K562 (cell line): ENCODE results near the gene LRRC61. TPM values are rescaled to one million over a fixed set of nuclear protein-coding genes. Genes with fewer than 3 reads are reported as not detected.

Experiments
- ATAC-seq: fragments of 200-7000 bp; cut with Tn5 transposase; 3 replicates; pipeline ENCODE4 v1.9.1; 2020; ENCODE audit warnings: moderate library complexity
- BruUV-seq: library from RNA; stranded (reverse); fragments of 400-500 nt; replicated peaks from 2 replicates; lab custom pipeline; 2021; lab: Mats Ljungman, UMichigan
- CTCF ChIA-PET: fragments of 300-600 bp; formaldehyde crosslinking; extraction: SDS; loops from one replicate; lab custom pipeline; 2021; ENCODE audit warnings: low intra/inter-chr PET ratio; lab: Yijun Ruan, JAX
- POLR2A ChIA-PET: fragments of 300-600, 350-650 bp; sonication (Branson Sonifier 250); formaldehyde crosslinking; extraction: SDS; loops from one replicate; lab custom pipeline; 2021; ENCODE audit warnings: antibody characterized with exemption, inconsistent platforms; lab: Yijun Ruan, JAX
- DNase-seq, 4 experiments: peaks; one replicate each; pipeline versions ENCODE4 v3.0.0 to v3.0.0-alpha.2; 2011 to 2018; ENCODE audit warnings: low spot score in 3 of 4, mixed read lengths in 3 of 4; ENCODE audit errors: extremely low read depth in 1 of 4
- FAIRE-seq: peaks from 2 replicates; lab custom pipeline; 2011; peaks lifted over from hg19 to GRCh38; lab: Jason Lieb, UNC
- H2AFZ ChIP-seq: 2 replicates; pipeline ENCODE4 v1.6.0; 2011; ENCODE audit warnings: low read depth, low read length, control low read depth, inconsistent platforms
- H3K27ac ChIP-seq: fragments of 200-600 bp; 3 replicates; pipeline ENCODE4 v1.8.0; 2011; ENCODE audit warnings: low read depth, mild to moderate bottlenecking, control low read depth, inconsistent platforms, low read length, moderate library complexity, mixed read lengths; ENCODE audit errors: extremely low read depth
- H3K27me3 ChIP-seq, 2 experiments: fragments of 300-600 bp in 1 of 2; 2 replicates in 1 of 2; 3 replicates in 1 of 2; pipeline versions ENCODE4 v1.6.0 to v1.8.0; 2011; ENCODE audit warnings: inconsistent platforms in 2 of 2, low read length in 2 of 2, mild to moderate bottlenecking in 1 of 2, mixed read lengths in 1 of 2, moderate library complexity in 1 of 2; ENCODE audit not compliant: control insufficient read depth in 2 of 2, insufficient read depth in 2 of 2
- H3K36me3 ChIP-seq: fragments of 300-600 bp; 3 replicates; pipeline ENCODE4 v1.8.0; 2011; ENCODE audit warnings: mild to moderate bottlenecking, low read length, inconsistent platforms; ENCODE audit not compliant: control insufficient read depth, insufficient read depth
- H3K4me1 ChIP-seq, 2 experiments: fragments of 200-600 bp in 1 of 2; replicated peaks in 1 of 2; 2 replicates in 1 of 2; 3 replicates in 1 of 2; pipeline versions ENCODE4 v1.5.1 to v1.8.0; 2011; ENCODE audit warnings: inconsistent platforms in 2 of 2, low read length in 2 of 2, mild to moderate bottlenecking in 1 of 2, mixed read lengths in 1 of 2, moderate library complexity in 1 of 2; ENCODE audit not compliant: control insufficient read depth in 2 of 2, insufficient read depth in 2 of 2
- H3K4me2 ChIP-seq: 2 replicates; pipeline ENCODE4 v1.6.1; 2011; ENCODE audit warnings: low read length, control low read depth, inconsistent platforms, mixed read lengths; ENCODE audit not compliant: insufficient read depth
- H3K4me3 ChIP-seq: fragments of 200-600 bp; sonication (generic), shearing (Covaris generic); 2 replicates; pipeline ENCODE4 v1.5.1; 2016; ENCODE audit warnings: control low read depth, inconsistent platforms
- H3K79me2 ChIP-seq: fragments of 200-600 bp; 3 replicates; pipeline ENCODE4 v1.8.0; 2011; ENCODE audit warnings: low read length, inconsistent platforms; ENCODE audit not compliant: control insufficient read depth, insufficient read depth
- H3K9ac ChIP-seq, 2 experiments: 2 replicates each; pipeline versions ENCODE4 v1.6.0 to v1.6.1; 2011; ENCODE audit warnings: low read depth in 2 of 2, low read length in 2 of 2, control low read depth in 1 of 2, inconsistent platforms in 1 of 2, mild to moderate bottlenecking in 1 of 2, mixed read lengths in 1 of 2; ENCODE audit not compliant: insufficient read depth in 1 of 2
- H3K9me1 ChIP-seq: one replicate; pipeline ENCODE4 v1.6.0; 2011; ENCODE audit warnings: inconsistent platforms, mild to moderate bottlenecking, low read length, moderate library complexity; ENCODE audit not compliant: control insufficient read depth, insufficient read depth
- H3K9me3 ChIP-seq: replicated peaks from 2 replicates; pipeline ENCODE4 v1.5.1; 2011; ENCODE audit warnings: low read depth, low read length, inconsistent platforms; ENCODE audit not compliant: control insufficient read depth, insufficient read depth
- H4K20me1 ChIP-seq: replicated peaks from 2 replicates; pipeline ENCODE4 v1.6.1; 2011; ENCODE audit warnings: low read length, inconsistent platforms, mixed read lengths; ENCODE audit not compliant: control insufficient read depth, insufficient read depth
- BDP1 ChIP-seq: IDR thresholded peaks from 3 replicates; pipeline ENCODE4 v1.6.1; 2011; ENCODE audit not compliant: insufficient read length, insufficient read depth
- HMGN3 ChIP-seq: IDR thresholded peaks from 2 replicates; pipeline ENCODE4 v1.6.1; 2011; ENCODE audit warnings: borderline replicate concordance, low read depth, mild to moderate bottlenecking, mixed read lengths, low read length; ENCODE audit not compliant: insufficient read length; ENCODE audit errors: extremely low read depth
- KLF13 ChIP-seq: fragments of 450-650 bp; IDR thresholded peaks from 2 replicates; pipeline ENCODE4 v1.6.1; 2016; ENCODE audit warnings: missing genetic modification characterization, low read depth, mild to moderate bottlenecking, missing compliant biosample characterization, moderate library complexity, borderline replicate concordance
- PHF21A ChIP-seq: fragments of 450-650 bp; IDR thresholded peaks from 2 replicates; pipeline ENCODE4 v1.6.1; 2017; ENCODE audit warnings: low read depth, borderline replicate concordance
- SLC30A9 ChIP-seq: fragments of 250-450 bp; sonication (Bioruptor Pico); IDR thresholded peaks from 2 replicates; pipeline ENCODE4 v1.8.0; 2022; ENCODE audit warnings: mild to moderate bottlenecking, moderate library complexity
- ZNF551 ChIP-seq: fragments of 250-450 bp; sonication (Bioruptor Pico); IDR thresholded peaks from 2 replicates; pipeline ENCODE4 v1.5.0; 2021; ENCODE audit warnings: mild to moderate bottlenecking, moderate library complexity
- ZNF696 ChIP-seq: fragments of 250-450 bp; sonication (Bioruptor Pico); conservative IDR thresholded peaks from 2 replicates; pipeline ENCODE4 v1.4.0; 2020; ENCODE audit warnings: mild to moderate bottlenecking, moderate library complexity
- ZNF778 ChIP-seq: fragments of 450-650 bp; formaldehyde crosslinking; IDR thresholded peaks from 2 replicates; pipeline ENCODE4 v1.4.0; 2020; ENCODE audit warnings: mild to moderate bottlenecking, moderate library complexity
- WGBS: fragments of 100-300 bp; shearing (Covaris generic); methylation state at CpG from one replicate; pipeline ENCODE4 v1.1.6; 2016; ENCODE audit warnings: low coverage, mixed read lengths; ENCODE audit not compliant: insufficient coverage; ENCODE audit errors: missing lambda C conversion rate; 5-methylcytosine and 5-hydroxymethylcytosine counted together
- in situ Hi-C: fragments of 300-500 bp; cut with MboI; formaldehyde crosslinking; loops from 4 replicates; pipeline ENCODE4 v1.15.0; 2018; ENCODE audit warnings: inconsistent platforms, mixed read lengths
- intact Hi-C: fragments of 100-400 bp; cut with micrococcal nuclease; formaldehyde crosslinking; loops from 2 replicates; pipeline ENCODE4 v1.14.2; 2022
- polyA plus RNA-seq, 8 experiments: library from polyadenylated mRNA; depleted of rRNA in 4 of 8; stranded (reverse) in 5 of 8; unstranded in 3 of 8; fragments of >200 nt; fragmentation: Nextera tagmentation in 2 of 8; fragmentation: Illumina TruSeq in 1 of 8; extraction: Ambion mirVana in 2 of 8; extraction: Trizol in 1 of 8; gene quantifications; 2 replicates each; pipeline versions ENCODE4 v1.2.1 to v1.2.3, GENCODE V29; 2011 to 2014; ENCODE audit warnings: inconsistent platforms in 1 of 8, missing spikeins in 1 of 8
- total RNA-seq, 7 experiments: library from RNA; depleted of rRNA in 6 of 7; stranded (reverse); fragments of >200 nt in 6 of 7; fragmentation: Illumina TruSeq in 2 of 7; extraction: Trizol in 2 of 7; gene quantifications; 2 replicates each; pipeline versions ENCODE4 v1.2.1 to v1.2.3, GENCODE V29; 2011 to 2021; ENCODE audit warnings: low replicate concordance in 1 of 7
- TF ChIP-seq, protein P1 (sequence below): fragments of 450-650 bp; IDR thresholded peaks from 2 replicates; pipeline ENCODE4 v1.6.1; 2016
- TF ChIP-seq, protein P2 (sequence below): fragments of 450-650 bp; formaldehyde crosslinking; IDR thresholded peaks from 2 replicates; pipeline ENCODE4 v1.4.0; 2022; ENCODE audit warnings: missing genetic modification characterization

The LRRC61 gene
- total and polyA plus RNA-seq, 9 of the 15 experiments (the other 6 are each of a cell fraction or from before 2014, with no cell fraction given) = 1.3 to 55.2 (median 35.2) TPM

DNA sequence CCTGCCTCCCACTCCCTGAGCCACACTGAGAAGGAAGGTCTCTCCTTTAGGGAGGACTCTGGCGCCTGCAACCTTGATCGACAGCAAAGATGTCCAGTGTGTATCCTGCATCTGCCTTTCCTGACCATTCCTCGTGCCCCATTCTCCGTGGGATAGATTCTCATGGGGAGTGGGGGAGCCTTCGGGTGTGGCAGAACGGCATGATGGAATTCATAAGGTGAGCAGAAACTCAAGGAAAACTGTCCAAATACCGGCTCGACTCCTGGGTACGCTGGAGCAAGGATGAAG, 18.9 kb downstream of the LRRC61 start:
- no peak for FAIRE-seq
- CTCF ChIA-PET = no interaction called here
- H4K20me1 ChIP-seq = peaks cover 5% of the 10 kb centered on the region; the same call in 1 of the 2 replicates
- in situ Hi-C loops = no loop called here
- H3K79me2 ChIP-seq = no peaks in the 10 kb centered on the region
- H2AFZ ChIP-seq = peak overlapping the region; percentile 3; the same call in 1 of the 2 replicates
- peaks cover 0 to 31% of the 10 kb centered on the region in 2 experiments; a peak in 3 of 5 replicates for H3K4me1 ChIP-seq
- peak; percentile 1 for TF ChIP-seq HMGN3
- no peak for TF ChIP-seq ZNF696
- TF ChIP-seq, protein P1, sequence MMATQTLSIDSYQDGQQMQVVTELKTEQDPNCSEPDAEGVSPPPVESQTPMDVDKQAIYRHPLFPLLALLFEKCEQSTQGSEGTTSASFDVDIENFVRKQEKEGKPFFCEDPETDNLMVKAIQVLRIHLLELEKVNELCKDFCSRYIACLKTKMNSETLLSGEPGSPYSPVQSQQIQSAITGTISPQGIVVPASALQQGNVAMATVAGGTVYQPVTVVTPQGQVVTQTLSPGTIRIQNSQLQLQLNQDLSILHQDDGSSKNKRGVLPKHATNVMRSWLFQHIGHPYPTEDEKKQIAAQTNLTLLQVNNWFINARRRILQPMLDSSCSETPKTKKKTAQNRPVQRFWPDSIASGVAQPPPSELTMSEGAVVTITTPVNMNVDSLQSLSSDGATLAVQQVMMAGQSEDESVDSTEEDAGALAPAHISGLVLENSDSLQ = peak; percentile 59
- TF ChIP-seq, all 486 proteins: peak for 2
- intact Hi-C loops = no loop called here
- H3K27ac ChIP-seq = no peak overlapping the region
- no peaks in the 10 kb centered on the region for H3K9me3 ChIP-seq
- no peak overlapping the region for H3K4me2 ChIP-seq
- no TSS peak for BruUV-seq
- ATAC-seq (no peak), DNase-seq (no peak)
- no peaks in the 10 kb centered on the region for H3K9me1 ChIP-seq
- H3K9ac ChIP-seq = peak overlapping the region in 1 of 2 experiments; percentile 5; a peak in 1 of 4 replicates
- H3K4me3 ChIP-seq = no peak overlapping the region
- WGBS = 23% methylated on average over 9 of the region's 9 CpGs
- peaks cover 11 to 21% of the 10 kb centered on the region in 2 experiments; a peak in 4 of 5 replicates for H3K27me3 ChIP-seq
- H3K36me3 ChIP-seq = peaks cover 10% of the 10 kb centered on the region; the same call in 1 of the 3 replicates
- POLR2A ChIA-PET = interaction anchor here (0.6 to 1.4 kb wide), 3 partner anchors 10 to 350 kb away, joined by 3 to 6 read pairs (median 4); no protein-coding TSS in a partner anchor

- Histone ChIP-seq H3K79me2 (no peaks in the 10 kb centered on the region), H3K9ac (no peak overlapping the region), H3K36me3 (no peaks in the 10 kb centered on the region), H3K4me1 (peaks cover 0 to 25% of the 10 kb centered on the region in 2 experiments; a peak in 3 of 5 replicates), H3K27ac (no peak overlapping the region), H3K27me3 (peaks cover 11 to 21% of the 10 kb centered on the region in 2 experiments; a peak in 4 of 5 replicates), H3K4me3 (no peak overlapping the region), H3K4me2 (no peak overlapping the region), H4K20me1 (peaks cover 5% of the 10 kb centered on the region; the same call in 1 of the 2 replicates), H3K9me1 (no peaks in the 10 kb centered on the region), H2AFZ (no peak overlapping the region), H3K9me3 (no peaks in the 10 kb centered on the region)
- FAIRE-seq (no peak), DNase-seq (no peak), ATAC-seq (no peak)
- no TSS peak for BruUV-seq
- WGBS = 2% methylated on average over 2 of the region's 2 CpGs
- ChIA-PET CTCF (no interaction called here), POLR2A (interaction anchor here (0.7 to 1.5 kb wide), 6 partner anchors 8 to 34 kb away, joined by 3 to 6 read pairs (median 4); no protein-coding TSS in a partner anchor)
- intact Hi-C loops (no loop called here), in situ Hi-C loops (no loop called here)
- TF ChIP-seq BDP1 = no peak
- TF ChIP-seq, protein P2, sequence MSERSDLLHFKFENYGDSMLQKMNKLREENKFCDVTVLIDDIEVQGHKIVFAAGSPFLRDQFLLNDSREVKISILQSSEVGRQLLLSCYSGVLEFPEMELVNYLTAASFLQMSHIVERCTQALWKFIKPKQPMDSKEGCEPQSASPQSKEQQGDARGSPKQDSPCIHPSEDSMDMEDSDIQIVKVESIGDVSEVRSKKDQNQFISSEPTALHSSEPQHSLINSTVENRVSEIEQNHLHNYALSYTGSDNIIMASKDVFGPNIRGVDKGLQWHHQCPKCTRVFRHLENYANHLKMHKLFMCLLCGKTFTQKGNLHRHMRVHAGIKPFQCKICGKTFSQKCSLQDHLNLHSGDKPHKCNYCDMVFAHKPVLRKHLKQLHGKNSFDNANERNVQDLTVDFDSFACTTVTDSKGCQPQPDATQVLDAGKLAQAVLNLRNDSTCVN = no peak
- no peak for TF ChIP-seq KLF13 (tag)
- TF ChIP-seq PHF21A = no peak
- TF ChIP-seq ZNF551 (CRISPR knock-in tag) = no peak
- TF ChIP-seq ZNF778 = no peak
- TF ChIP-seq SLC30A9 (CRISPR knock-in tag) = no peak
Measured at GRCh38 chr7:150343225-150343624, 20.1 kb downstream of the LRRC61 start.
